HT-29 (cell line): Measurements from ENCODE around the gene XXYLT1. TPM values are rescaled to one million over a fixed set of nuclear protein-coding genes. Genes with fewer than 3 reads are reported as not detected.

ENCODE experiments used
- DNase-seq: peaks from one replicate; pipeline ENCODE4 v3.0.0-alpha.2; 2015; ENCODE audit warnings: low spot score
- small RNA-seq: library from RNA; depleted of rRNA; stranded (forward); fragments of <200 nt; gene quantifications from one replicate; pipeline ENCODE3, GENCODE V24; 2014
- total RNA-seq: library from RNA; depleted of rRNA; stranded (reverse); fragments of >200 nt; shearing (Covaris generic); gene quantifications from 2 replicates; pipeline ENCODE4 v1.2.3, GENCODE V29; 2014; rRNA removed

XXYLT1 gene
- total RNA-seq, 1 experiment from 2014 or later, result 23.8 TPM

GRCh38 chr3:195034101-195034500 is 236.9 kb downstream of the XXYLT1 start:
- DNase-seq, result peak; percentile 25

DNA sequence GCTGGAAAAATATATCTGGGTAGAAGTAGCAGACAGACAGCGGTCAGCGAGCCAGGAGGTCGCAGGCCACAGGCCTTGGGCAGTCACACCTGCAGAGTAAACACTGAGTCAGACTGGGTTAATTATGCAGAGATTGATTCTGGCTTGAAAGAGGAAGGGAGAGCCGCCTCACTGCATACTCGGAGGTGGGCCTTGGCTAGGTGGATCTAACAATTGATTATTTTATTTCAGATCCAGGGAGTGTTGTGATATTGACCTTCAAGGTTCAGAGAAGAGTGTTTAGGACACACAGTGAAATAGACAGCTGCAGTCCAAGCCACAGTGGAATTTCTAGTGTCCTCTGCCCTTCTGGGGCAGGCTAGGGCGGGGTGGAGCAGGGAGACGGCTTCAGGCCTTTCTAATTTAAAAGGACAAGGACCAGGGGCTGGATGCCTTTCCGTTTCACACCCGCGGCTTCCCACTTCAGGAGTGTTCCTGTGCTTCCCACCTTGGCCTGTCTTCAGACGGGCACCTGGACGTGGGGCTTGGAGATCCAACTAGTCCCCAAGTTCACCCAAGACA is 237.3 kb downstream of the XXYLT1 start:
- peak; percentile 72 for DNase-seq

GRCh38 chr3:195032955-195033354 is 238.0 kb downstream of the XXYLT1 start:
- DNase-seq, result no peak

- DNase-seq, result peak; percentile 36
Measured at GRCh38 chr3:195032106-195032759, 238.7 kb downstream of the XXYLT1 start.

GRCh38 chr3:195031574-195032003 is 239.4 kb downstream of the XXYLT1 start:
- DNase-seq, result peak; percentile 32

DNA sequence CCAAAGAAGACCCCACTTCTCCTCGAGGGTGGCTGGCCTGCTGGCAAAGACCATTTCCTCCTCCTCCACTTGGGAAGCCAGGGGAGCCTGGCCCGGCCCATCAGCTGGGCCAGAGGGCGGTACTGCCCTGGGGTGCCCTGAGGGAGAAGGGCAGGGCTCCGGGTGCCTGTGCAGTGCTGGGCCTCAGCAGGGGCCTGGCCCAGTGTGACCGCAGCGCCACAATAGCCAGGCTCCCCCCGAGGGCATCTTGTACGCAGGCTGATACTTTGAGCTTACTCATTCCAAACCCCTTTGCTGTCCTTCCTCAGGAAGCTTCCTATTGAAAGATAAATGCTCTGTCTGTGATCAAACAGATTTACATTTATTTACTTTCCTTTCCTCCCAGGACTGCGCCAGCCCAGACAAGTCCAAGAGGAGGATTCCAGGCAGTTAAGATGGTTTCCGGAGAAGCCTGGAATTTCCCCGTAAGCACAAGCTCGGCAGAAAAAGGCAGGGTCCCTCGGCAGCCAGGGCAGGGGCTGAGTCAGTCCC is 240.1 kb downstream of the XXYLT1 start:
- DNase-seq, result peak; percentile 63

DNA sequence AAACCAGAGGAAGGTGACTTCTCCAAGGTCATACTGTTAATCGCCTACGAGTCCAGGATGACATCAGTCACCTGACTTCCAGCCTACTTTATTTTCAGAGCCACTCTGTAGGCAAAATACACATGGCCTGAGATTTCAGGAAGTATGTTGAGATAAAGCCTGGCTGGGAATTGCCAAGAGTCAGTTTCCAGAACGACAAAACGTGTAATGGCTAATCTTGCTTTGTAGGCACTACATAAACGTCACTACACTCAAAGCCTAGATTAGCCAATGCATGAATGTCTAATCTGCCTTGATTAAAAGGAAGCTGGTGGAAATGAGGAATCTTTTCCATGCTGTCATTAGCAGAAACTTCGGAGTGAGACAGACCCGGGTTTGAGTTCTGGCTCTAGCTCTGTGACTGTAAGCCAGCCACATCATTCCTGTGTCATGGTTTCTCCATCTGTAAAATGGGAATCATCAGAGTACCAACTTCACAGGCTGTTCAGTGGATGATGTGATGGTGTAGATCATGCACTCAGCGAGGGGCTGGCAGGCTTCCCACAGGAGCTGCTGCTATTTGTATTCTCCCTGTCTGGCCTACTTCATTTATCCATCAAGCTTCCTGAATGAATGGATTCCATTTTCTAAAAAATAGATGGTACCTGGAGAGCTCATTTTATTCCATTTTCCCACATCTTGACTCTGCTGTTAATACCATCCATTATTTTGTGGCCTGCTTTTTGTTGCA is 241.9 kb downstream of the XXYLT1 start:
- no peak for DNase-seq

- no peak for DNase-seq
Measured at GRCh38 chr3:195025884-195026200, 245.1 kb downstream of the XXYLT1 start.

DNA sequence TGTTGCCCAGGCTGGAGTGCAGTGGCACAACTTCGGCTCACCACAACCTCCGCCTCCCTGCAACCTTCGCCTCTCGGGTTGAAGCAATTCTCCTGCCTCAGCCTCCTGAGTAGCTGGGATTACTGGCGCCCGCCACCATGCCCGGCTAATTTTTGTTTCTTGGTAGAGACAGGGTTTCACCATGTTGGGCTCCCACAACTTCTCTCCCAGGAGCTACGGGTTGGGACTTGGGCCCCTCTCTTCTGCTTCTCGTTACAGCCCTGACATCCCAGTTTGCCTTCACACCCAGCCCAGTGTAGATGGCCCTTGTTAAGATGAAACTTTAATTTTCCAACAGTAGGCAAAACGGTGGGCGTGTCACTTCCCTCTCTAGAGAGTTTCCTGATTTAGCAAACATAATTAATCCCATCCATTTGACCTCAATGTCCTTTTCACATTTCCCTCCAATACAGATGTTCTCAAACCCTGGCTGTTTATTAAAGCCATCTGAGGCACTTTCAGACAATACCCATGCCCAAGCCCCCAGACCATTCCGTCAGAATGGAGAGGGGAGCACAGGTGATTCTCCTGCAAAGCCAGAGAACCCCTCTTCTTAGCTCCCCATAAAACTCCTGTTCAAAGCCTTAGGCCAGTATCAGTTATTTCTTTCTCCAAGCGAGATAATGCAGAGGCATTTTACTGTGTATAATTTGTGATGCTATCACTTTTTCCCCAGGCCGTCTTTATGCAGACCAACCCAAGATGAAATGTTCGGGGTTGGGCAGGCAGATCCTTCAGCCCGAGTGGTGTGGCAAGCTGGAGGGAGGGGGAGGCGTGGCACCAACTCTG is 245.7 kb downstream of the XXYLT1 start:
- DNase-seq, result no peak

GRCh38 chr3:195023989-195024388 is 247.0 kb downstream of the XXYLT1 start:
- no peak for DNase-seq

- DNase-seq, result no peak
Measured at GRCh38 chr3:195023576-195023975, 247.4 kb downstream of the XXYLT1 start.

DNA sequence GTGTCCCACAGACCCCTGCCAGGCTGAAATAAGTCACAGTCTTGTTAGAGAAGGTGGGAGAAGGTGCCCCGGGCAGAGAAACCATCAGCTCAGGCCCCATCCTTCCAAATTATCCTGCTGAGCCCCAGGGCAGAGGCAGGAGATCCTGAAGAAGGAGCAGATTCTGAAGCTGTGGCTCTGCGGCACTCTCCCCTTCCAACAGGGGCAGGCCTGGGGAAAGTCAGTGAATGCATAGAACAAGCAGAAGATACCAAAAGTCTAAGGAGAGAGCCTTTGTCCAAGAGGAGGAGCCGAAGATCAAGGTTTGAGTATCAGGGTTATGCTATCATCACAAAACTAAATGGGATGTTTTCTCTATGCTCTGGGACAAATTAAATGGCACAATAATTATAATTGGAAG is 249.3 kb downstream of the XXYLT1 start:
- DNase-seq, result peak; percentile 35

- DNase-seq, result no peak
Measured at GRCh38 chr3:195020921-195021320, 250.0 kb downstream of the XXYLT1 start.

GRCh38 chr3:195020185-195020584 is 250.8 kb downstream of the XXYLT1 start:
- DNase-seq, result no peak

DNA sequence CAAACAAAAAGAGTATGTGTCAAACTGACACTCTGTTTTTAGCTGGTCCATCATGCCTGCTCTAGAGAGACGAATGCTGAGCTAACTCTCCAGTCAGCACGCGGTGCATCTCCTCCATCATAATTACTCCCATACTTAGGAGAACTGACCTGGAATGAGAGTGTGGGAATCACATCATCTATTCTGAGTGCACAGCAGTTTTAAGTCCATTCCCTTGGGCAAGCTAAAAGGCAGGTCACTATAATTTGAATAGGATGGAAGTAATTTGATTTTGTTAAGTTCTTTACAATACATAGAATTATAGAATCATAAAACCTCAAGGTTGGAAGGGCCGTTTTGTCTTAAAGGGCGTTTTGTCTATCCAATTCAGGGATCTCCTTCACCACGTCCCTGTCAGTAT is 251.6 kb downstream of the XXYLT1 start:
- no peak for DNase-seq

Small RNA genes lying within 50 kb of the gene (small RNA-seq; reads per million reads assigned to genes)
- gene MIR3137 (not detected), gene RN7SL36P (not detected), gene RNU6-25P (not detected)

Other genes starting within 250 kb of the XXYLT1 start
- gene ACAP2, start 171.9 kb upstream of the XXYLT1 start, total RNA-seq, result 16.0 and 16.4 TPM in 2 replicates